GM12865 (cell line): Measurements from ENCODE around the gene MIEN1.
"Not testable (repeated sequence)": the region's sequence is repeated elsewhere in the genome, so short reads cannot be mapped to it uniquely, and the experiment has no call there.

ENCODE experiments used
- DNase-seq: peaks from one replicate; pipeline ENCODE4 v3.0.0; 2010; ENCODE audit warnings: low read depth
- H3K4me3 ChIP-seq: 2 replicates; pipeline ENCODE4 v1.5.1; 2011; ENCODE audit warnings: mild to moderate bottlenecking, low read depth, low read length, control low read depth
- TF ChIP-seq, protein P1 (sequence below): IDR thresholded peaks from 2 replicates; pipeline ENCODE4 v1.5.1; 2011; ENCODE audit warnings: low read length, control low read depth, low read depth, inconsistent platforms; ENCODE audit not compliant: insufficient read depth; ENCODE audit errors: missing control alignments

Gene MIEN1

DNA sequence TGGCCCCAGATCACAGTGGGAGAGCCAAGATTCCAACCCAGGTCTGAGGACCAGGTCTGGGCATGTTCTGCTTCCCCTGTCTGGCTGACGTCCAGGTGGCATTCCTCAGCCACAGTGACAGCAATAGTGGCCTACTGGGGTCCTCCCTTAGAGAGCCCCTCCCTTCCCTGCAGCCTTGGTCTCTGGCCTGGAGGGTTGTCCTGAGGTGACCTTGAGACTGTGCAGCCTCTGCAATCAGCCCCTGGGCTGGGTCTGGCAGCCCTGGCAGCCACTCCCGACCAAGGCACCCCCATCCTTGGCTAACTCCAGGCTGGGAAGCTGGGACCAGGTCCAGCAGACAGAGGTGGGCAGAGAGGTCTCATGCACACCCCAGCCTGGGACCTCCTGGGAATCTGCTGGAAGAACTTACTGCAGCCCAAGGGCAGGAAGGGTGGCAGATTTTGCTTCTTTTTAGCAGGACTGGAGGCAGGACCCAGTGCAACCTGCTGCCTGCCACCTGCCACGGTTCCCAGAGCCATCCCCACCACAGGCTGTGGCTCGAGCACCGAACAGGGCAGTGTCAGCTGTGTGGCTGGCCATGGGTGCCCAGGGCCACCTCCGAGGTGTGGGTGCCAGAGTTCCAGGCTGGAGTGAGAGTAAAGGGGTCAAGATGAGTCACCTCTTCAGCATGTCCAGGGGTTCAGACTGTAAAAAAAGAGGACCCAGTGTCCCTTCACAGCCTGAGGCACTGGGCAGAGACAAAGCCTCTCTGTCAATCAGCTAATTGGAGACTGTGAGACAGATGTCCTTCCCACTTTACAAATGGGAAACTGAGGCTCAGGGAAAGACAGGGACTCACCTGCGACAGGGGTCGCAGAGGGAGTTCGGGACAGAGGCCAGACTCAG, 20.0 kb upstream of the MIEN1 start:
- TF ChIP-seq, protein P1, sequence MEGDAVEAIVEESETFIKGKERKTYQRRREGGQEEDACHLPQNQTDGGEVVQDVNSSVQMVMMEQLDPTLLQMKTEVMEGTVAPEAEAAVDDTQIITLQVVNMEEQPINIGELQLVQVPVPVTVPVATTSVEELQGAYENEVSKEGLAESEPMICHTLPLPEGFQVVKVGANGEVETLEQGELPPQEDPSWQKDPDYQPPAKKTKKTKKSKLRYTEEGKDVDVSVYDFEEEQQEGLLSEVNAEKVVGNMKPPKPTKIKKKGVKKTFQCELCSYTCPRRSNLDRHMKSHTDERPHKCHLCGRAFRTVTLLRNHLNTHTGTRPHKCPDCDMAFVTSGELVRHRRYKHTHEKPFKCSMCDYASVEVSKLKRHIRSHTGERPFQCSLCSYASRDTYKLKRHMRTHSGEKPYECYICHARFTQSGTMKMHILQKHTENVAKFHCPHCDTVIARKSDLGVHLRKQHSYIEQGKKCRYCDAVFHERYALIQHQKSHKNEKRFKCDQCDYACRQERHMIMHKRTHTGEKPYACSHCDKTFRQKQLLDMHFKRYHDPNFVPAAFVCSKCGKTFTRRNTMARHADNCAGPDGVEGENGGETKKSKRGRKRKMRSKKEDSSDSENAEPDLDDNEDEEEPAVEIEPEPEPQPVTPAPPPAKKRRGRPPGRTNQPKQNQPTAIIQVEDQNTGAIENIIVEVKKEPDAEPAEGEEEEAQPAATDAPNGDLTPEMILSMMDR = no peak
- no peak for DNase-seq
- H3K4me3 ChIP-seq = no peak overlapping the region

DNA sequence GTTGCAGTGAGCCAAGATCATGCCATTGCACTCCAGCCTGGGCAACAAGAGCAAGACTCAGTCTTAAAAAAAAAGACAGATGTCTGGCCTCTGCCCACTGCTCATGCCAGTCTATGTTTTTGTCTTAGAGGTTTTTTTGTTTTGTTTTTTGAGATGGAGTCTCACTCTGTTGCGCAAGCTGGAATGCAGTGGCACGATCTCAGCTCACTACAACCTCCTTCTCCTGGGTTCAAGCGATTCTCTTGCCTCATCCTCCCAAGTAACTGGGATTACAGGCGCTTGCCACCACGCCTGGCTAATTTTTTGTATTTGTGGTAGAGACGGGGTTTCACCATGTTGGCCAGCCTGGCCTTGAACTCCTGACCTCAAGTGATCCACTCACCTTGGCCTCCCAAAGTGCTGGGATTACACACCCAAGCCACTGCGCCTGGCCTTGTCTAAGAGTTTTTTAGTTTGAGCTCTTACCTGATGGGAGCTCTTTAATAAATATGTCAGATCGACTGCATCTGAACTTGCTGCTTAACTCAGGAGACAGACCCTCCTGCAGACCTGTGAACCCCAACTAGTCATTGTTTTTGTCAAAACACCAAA, 18.2 kb upstream of the MIEN1 start:
- DNase-seq, H3K4me3 ChIP-seq: not testable (repeated sequence)

DNA sequence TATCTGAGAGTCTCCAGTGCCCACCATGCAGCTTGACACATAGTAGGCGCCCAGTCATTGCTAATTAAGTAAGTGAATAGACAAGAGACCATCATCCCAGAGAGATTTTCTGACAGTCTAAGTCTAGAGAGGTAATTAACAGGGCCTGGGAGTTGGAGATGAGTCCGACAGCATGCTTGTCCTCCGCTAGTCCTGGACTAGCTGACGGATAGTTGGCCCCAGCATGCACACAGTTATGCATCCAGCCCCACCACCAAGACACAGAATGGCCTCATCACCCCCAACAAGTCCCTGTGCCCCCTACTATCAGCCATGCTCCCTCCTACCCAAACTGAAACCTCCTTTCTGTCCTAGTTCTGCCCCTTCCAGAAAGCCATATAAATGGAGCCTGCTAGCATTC, 17.4 kb upstream of the MIEN1 start:
- H3K4me3 ChIP-seq = no peak overlapping the region
- TF ChIP-seq, protein P1 = no peak
- no peak for DNase-seq

DNA sequence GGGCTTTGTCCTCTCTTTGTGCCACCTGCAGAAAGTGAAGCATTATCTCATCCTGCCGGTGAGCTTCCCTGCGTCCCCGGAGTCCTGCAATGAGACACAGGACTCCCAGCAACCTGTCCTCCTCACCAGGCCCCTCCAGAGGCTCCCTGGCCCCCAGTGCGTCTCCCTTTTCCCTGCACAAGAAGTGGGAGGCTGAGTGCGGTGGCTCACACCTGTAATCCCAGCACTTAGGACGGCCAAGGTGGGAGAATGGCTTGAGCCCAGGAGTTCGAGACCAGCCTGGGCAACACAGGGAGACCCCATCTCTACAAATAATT, 15.8 kb upstream of the MIEN1 start:
- no peak overlapping the region for H3K4me3 ChIP-seq
- no peak for DNase-seq
- TF ChIP-seq, protein P1 = no peak

DNA sequence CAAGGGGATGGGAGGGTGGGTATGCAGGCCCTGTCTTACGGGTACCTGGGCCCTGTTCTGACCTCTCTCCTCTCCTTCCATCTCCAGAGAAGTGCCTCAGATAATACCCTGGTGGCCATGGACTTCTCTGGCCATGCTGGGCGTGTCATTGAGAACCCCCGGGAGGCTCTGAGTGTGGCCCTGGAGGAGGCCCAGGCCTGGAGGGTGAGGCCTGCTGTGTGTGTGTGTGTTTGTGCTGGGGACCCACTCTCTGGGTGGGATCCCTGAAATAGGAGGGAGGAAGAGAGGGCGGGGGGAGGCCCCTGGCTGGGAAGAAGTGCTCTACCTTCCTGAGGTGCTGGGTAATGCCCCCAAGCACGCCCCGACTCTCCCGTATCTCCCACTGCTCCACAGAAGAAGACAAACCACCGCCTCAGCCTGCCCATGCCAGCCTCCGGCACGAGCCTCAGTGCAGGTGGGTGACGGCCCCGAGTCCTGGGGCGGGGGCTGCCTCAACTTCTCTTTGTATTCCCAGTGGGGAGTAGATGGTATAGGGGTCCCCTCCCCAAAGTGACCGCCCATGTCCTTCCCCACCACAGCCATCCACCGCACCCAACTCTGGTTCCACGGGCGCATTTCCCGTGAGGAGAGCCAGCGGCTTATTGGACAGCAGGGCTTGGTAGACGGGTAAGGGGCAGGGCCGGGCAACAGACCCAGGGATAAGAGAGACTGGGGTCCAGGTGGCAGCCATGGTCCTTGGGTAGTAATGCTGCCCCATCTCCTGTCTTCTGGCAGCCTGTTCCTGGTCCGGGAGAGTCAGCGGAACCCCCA, 15.2 kb upstream of the MIEN1 start:
- DNase-seq = no peak
- TF ChIP-seq, protein P1 = no peak
- H3K4me3 ChIP-seq = no peak overlapping the region

DNA sequence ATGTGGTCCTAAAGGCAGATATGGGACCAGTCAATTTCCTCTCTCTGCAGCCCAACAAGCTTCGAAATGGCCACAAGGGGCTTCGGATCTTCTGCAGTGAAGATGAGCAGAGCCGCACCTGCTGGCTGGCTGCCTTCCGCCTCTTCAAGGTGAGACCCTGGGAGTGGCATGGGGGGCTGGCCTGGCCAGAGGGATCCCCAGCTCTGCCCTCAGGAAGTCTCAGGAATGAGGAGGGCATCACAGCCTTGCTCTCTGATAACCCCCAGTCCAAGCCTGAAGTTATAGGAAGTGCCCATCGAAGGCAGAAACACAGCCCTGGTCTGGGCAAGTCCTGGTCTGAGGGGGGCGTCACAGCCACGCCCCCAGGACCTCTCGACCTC, 14.5 kb upstream of the MIEN1 start:
- no peak for DNase-seq
- TF ChIP-seq, protein P1 = no peak
- H3K4me3 ChIP-seq = no peak overlapping the region

DNA sequence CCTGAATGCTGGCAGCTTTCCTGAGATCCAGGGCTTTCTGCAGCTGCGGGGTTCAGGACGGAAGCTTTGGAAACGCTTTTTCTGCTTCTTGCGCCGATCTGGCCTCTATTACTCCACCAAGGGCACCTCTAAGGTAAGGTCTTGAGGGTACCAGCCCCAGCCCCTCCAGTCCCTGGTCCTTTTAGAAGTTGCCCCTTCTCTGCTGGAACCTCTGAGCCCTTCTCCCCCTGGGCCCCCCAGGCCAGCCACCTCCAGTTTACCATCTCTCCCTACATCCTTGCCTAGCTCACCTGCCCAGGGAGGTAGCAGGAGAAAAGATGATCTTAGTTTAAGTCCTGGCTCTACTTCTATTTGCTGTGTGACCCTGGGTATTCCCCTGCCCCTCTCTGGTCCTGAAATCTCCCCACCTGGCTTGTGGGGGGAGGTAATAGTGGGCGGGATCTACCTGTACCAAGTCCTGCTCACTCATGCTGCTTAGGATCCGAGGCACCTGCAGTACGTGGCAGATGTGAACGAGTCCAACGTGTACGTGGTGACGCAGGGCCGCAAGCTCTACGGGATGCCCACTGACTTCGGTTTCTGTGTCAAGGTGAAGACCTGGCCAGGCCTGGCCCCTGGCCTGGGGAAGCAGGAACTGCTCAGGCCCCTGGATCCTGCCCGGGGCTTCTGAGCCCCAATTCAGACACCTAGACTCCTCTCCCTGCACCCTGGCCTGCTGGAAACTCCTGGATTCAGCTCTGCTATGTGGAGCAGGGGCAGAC, 13.9 kb upstream of the MIEN1 start:
- DNase-seq = no peak
- TF ChIP-seq, protein P1 = no peak
- H3K4me3 ChIP-seq = no peak overlapping the region
